Anterior cingulate cortex (tissue), 58 donors: Measurements from ENCODE around the gene RFNG.

ENCODE experiments used
- DNase-seq, 58 donors: peaks; one replicate each; lab custom pipeline; 2025; lab: John Stamatoyannopoulos, UW

Gene RFNG

DNA sequence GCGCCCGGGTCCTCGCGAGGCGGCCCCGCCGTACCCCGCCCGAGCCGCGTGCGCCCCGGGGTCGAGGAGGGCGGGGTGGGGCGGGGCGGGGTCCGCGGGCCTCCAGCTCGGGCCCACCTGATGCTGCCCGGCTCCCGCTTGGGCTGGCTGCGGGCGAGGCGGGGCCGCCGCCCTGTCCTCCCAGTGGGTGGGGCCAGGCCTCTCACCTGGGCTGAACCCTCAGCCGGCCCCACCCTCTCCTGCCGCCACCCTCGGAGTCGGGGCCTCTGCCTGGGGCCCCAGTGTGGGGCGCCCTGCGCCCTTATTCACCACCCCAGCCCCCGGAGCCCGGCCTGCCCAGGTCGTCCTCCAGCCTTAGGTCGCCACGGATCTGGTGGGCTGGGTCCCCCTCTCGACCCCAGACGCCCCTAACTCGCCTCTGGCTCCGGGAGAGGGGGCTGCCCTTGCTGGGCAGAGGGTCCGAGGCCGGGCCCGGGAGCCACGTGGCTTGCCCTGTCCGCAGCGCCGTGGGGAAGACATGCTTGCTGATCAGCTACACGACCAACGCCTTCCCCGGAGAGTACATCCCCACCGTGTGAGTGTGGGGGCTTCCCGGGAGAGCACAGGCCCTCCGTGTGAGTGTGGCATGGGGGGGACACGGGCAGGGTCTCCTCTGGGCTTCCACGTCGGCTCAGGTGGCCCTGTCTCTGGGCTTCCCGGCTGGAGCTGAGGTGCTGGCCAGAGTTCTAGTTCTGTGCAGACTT lies 19.6 kb downstream of the RFNG start:
- DNase-seq, result peak in 1 of 58 donors; percentile 15

GRCh38 chr17:82031303-82031884 lies 20.2 kb downstream of the RFNG start, which contains the start of gene RAC3:
RAC3 (plus strand) TSS chr17:82031678; CDS start chr17:82031762, 84 bp downstream.
- peak in 1 of 58 donors; percentile 23 for DNase-seq

DNA sequence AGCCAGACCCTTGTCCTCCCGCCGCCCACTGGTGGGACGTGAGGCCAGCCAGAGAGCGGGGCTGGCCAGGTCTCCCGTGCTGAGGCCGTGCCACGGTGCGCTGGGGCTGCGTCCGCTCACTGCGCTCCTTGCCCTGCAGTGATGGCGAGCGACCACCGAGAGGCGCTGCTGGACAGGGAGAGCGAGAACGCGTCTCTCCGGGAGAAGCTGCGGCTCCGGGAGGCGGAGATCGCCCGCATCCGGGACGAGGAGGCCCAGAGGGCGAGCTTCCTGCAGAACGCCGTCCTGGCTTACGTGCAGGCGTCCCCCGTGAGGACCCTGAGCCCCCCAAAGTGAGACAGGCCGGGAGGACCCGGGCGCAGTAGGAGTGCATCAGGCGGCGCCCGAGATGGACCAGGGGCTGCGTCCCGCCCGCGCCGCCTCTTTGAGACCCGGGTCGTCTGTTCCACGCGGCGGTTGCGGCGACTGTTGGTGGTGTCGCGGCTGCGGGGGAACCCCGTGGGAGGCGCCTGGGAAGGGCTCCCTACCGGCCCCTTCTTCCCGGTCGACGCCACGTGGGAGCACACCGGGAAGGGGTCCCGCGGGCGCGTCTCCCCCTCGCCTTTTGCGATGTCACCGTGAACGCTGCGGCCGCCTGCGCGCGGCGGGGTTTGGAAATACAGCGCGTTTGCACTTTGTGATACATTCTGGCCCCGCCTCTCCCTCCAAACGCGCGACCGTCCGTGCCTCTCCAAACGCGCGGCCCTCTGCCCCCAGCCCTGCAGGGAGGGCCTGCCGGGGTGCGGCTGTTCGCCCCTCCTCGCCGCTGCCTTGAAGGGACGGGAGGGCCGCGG lies 20.9 kb downstream of the RFNG start:
- DNase-seq, result peak in 57 of 58 donors; percentile 26 to 89 (median 72)

- DNase-seq, result no peak
These were observed 21.6 kb downstream of the RFNG start for GRCh38 chr17:82029990-82030469.

GRCh38 chr17:82029391-82029790 lies 22.2 kb downstream of the RFNG start:
- peak in 1 of 58 donors; percentile 17 for DNase-seq

GRCh38 chr17:82028966-82029365 lies 22.6 kb downstream of the RFNG start:
- no peak for DNase-seq

DNA sequence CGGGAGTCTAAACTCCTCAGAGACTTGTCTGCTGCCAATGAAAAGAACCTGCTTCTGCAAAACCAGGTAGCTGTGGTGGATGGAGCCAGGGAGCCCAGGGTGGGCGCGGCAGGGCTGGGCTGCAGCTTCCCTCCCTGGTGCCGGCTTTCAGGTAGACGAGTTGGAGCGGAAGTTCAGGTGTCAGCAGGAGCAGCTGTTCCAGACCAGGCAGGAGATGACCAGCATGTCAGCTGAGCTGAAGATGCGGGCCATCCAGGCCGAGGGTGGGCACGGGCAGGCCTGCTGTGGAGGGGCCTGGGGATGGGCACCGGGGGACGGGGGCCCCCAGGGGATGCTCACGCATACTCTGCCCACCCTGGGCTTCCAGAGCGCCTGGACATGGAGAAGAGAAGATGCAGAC lies 23.4 kb downstream of the RFNG start:
- no peak for DNase-seq

- no peak for DNase-seq
These were observed 26.1 kb downstream of the RFNG start for GRCh38 chr17:82025401-82026107.

GRCh38 chr17:82024859-82025258 lies 26.8 kb downstream of the RFNG start:
- DNase-seq, result no peak

GRCh38 chr17:82023447-82024241 lies 28.0 kb downstream of the RFNG start:
- DNase-seq, result no peak

- peak; percentile 95 to 100 (median 100) for DNase-seq
These were observed 28.6 kb downstream of the RFNG start, which contains the start of gene LRRC45 for GRCh38 chr17:82022981-82023446. LRRC45 (plus strand) TSS chr17:82023305; CDS start chr17:82023644, 339 bp downstream.

- no peak for DNase-seq
These were observed 29.2 kb downstream of the RFNG start, which contains the start of gene CENPX for GRCh38 chr17:82022310-82022980. CENPX (minus strand) TSS chr17:82022878; CDS start chr17:82022861, 17 bp downstream.

GRCh38 chr17:82021900-82022309 lies 29.7 kb downstream of the RFNG start:
- DNase-seq, result no peak

- peak in 52 of 58 donors; percentile 6 to 82 (median 60) for DNase-seq
These were observed 30.3 kb downstream of the RFNG start for GRCh38 chr17:82021107-82021899.

GRCh38 chr17:82020572-82021106 lies 31.0 kb downstream of the RFNG start:
- peak in 2 of 58 donors; percentile 32 to 48 for DNase-seq

- peak in 9 of 58 donors; percentile 14 to 60 (median 21) for DNase-seq
These were observed 31.7 kb downstream of the RFNG start for GRCh38 chr17:82019690-82020571.
